Tibial artery (tissue), 4 donors: Measurements from ENCODE around the gene UNCX.

Source experiments
- DNase-seq, 2 donors: peaks; one replicate each; pipeline ENCODE4 v3.0.0-alpha.2; 2019
- H3K27ac ChIP-seq, 2 donors: fragments of 200-600 bp; sonication (generic) in 1 of 2; 1 replicate in 1 of 2; 2 replicates in 1 of 2; pipeline ENCODE4 v1.5.1; 2018 to 2019; ENCODE audit warnings: mild to moderate bottlenecking in 1 of 2
- H3K27me3 ChIP-seq, 2 donors: fragments of 200-600 bp; sonication (generic) in 1 of 2; one replicate each; pipeline versions ENCODE4 v1.5.1 to v1.6.0; 2016 to 2019
- H3K36me3 ChIP-seq, 3 donors: fragments of 200-600 bp; sonication (generic) in 2 of 3; one replicate each; pipeline ENCODE4 v1.5.1; 2016 to 2019; ENCODE audit warnings: mild to moderate bottlenecking in 2 of 3
- H3K4me1 ChIP-seq, 4 donors: fragments of 200-600 bp; sonication (generic) in 2 of 4; 1 replicate in 3 of 4; 2 replicates in 1 of 4; pipeline ENCODE4 v1.5.1; 2016 to 2019
- H3K4me3 ChIP-seq, 2 donors: fragments of 200-600 bp; sonication (generic) in 1 of 2; 1 replicate in 1 of 2; 2 replicates in 1 of 2; pipeline ENCODE4 v1.5.1; 2018 to 2019; ENCODE audit warnings: mild to moderate bottlenecking in 2 of 2
- H3K9me3 ChIP-seq, 3 donors: fragments of 200-600 bp; sonication (generic) in 1 of 3; one replicate each; pipeline ENCODE4 v1.5.1; 2016 to 2019
- intact Hi-C: fragments of 100-400 bp; cut with DNase I; formaldehyde crosslinking; loops from one replicate; pipeline ENCODE4 v1.15.0; 2023; ENCODE audit warnings: low total_unique reads
- TF ChIP-seq, protein P1 (sequence below), 2 experiments: fragments of 200-600 bp in 1 of 2; fragments of 450-650 bp in 1 of 2; IDR thresholded peaks; one replicate each; pipeline ENCODE4 v1.5.1; 2017 to 2019; ENCODE audit warnings: antibody characterized with exemption in 2 of 2, mild to moderate bottlenecking in 1 of 2, moderate library complexity in 1 of 2

Gene UNCX

DNA sequence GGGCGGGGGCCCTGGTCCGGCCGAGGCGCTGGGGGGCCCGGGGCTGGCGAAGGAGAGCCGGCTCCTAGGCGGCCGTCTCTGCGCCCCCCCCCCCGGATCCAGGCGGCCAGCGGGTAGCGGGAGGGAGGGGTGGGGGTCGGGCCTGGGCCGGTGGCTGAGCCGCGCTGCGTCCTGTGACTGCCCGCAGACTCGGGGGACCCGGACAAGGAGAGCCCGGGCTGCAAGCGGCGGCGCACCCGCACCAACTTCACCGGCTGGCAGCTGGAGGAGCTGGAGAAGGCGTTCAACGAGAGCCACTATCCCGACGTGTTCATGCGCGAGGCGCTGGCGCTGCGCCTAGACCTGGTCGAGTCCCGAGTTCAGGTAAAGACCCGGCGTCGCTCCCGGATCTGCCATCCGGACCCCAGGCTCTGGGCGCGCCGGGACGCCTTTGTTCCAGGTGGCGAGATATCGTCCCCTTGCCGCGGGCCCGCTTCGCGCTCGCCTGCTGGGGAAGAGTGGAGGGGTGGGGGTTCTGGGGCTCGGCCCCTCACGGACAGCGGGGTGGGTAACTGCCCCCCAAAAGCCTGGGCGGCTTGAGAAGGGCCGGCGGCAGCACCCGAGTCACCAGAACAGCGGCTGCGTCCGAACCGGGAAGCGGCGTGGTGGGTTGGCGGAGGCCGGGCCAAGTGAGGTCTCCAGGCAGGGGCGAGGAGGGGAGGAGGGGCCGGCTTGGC, 819 bp downstream of the UNCX start:
- intact Hi-C loops: no loop called here
- Histone ChIP-seq H3K36me3 (no peaks in the 10 kb centered on the region), H3K9me3 (no peaks in the 10 kb centered on the region), H3K4me3 (no peak overlapping the region), H3K27me3 (peaks cover 11 to 97% of the 10 kb centered on the region in 2 donors), H3K4me1 (peaks cover 0 to 61% (median 34%) of the 10 kb centered on the region in 4 donors), H3K27ac (no peak overlapping the region)
- DNase-seq: no peak
- TF ChIP-seq, protein P1, sequence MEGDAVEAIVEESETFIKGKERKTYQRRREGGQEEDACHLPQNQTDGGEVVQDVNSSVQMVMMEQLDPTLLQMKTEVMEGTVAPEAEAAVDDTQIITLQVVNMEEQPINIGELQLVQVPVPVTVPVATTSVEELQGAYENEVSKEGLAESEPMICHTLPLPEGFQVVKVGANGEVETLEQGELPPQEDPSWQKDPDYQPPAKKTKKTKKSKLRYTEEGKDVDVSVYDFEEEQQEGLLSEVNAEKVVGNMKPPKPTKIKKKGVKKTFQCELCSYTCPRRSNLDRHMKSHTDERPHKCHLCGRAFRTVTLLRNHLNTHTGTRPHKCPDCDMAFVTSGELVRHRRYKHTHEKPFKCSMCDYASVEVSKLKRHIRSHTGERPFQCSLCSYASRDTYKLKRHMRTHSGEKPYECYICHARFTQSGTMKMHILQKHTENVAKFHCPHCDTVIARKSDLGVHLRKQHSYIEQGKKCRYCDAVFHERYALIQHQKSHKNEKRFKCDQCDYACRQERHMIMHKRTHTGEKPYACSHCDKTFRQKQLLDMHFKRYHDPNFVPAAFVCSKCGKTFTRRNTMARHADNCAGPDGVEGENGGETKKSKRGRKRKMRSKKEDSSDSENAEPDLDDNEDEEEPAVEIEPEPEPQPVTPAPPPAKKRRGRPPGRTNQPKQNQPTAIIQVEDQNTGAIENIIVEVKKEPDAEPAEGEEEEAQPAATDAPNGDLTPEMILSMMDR (IDR thresholded peaks at IDR 0.05): no peak

DNA sequence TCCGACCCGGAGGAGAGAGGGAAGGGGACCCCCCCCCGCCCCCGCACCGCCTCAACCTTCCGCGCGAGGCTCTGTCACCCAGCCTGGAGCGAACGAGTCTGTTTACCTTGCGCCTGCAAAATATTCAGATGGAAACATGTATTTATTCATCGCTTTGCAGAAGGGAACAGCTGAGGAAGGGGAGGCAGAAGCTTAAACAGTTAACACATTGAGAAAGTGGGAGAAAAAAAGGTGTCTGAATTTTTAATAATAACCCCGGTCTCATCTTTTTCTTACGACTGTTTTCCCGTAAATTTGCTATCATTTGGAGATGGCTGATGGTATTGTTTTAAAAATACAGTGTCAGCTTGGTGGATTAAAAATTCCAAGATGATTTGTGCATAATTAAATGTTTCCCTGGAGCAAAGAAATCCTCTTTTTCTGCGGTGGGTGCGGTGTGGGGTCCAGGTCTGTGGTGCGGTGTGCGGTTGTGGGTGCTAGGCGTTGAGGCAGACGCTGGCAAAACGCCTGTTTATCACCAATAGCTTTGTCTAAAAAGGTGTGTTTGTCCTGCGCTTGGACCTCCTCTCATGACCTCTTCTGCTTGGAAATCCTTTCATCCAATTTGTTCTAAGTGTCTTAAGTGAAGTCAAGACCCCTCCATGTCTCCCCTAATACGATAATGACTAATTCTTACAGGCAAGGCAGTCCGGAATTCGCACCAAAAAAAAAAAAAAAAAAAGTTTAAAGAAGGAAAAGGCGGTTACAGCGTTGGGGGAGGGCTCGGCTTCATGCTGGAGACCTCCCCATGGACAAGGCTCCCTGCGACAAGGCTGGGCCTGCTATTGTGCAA, 1.6 kb downstream of the UNCX start:
- H3K4me1 ChIP-seq: peaks cover 0 to 60% (median 34%) of the 10 kb centered on the region in 4 donors
- no peak overlapping the region for H3K27ac ChIP-seq
- H3K9me3 ChIP-seq: no peaks in the 10 kb centered on the region
- H3K36me3 ChIP-seq: no peaks in the 10 kb centered on the region
- TF ChIP-seq, protein P1 (IDR thresholded peaks at IDR 0.05): no peak
- H3K4me3 ChIP-seq: no peak overlapping the region
- intact Hi-C loops: no loop called here
- DNase-seq: no peak
- H3K27me3 ChIP-seq: peaks cover 9 to 97% of the 10 kb centered on the region in 2 donors

DNA sequence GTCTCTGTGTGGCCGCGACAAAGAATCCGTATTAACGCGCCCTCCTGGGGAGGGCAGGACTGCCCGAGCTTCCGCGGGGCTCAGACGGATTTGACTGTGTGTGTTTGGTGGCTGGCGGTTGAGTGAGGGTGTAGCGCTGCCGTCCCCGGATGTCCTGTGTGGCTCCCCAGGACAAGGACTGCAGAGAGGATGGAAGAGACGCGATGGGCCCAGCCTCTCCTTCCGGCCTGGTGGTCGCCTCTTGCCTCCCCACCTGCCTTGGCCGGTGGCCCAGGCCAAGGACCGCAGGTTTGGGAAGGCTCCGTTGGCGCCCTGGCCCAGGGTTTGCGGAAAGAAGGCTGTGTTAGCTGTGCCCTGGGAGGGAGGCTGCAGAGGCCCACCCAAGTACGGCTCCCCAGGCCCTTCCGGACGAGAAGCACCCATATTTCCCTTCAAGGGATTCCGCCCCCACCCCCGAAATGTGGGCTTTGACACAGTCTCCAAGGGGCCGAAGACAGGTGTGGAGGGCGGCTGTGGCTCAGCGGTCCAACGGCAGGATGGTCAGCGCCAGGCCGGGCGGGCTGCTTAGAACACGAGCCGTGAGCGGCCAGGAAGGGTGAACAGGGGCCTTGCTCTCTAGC, 2.3 kb downstream of the UNCX start:
- peaks cover 7 to 97% of the 10 kb centered on the region in 2 donors for H3K27me3 ChIP-seq
- TF ChIP-seq, protein P1 (IDR thresholded peaks at IDR 0.05): no peak
- intact Hi-C loops: no loop called here
- no peak for DNase-seq
- H3K27ac ChIP-seq: no peak overlapping the region
- no peaks in the 10 kb centered on the region for H3K9me3 ChIP-seq
- H3K4me3 ChIP-seq: no peak overlapping the region
- peaks cover 0 to 54% (median 30%) of the 10 kb centered on the region in 4 donors for H3K4me1 ChIP-seq
- no peaks in the 10 kb centered on the region for H3K36me3 ChIP-seq

DNA sequence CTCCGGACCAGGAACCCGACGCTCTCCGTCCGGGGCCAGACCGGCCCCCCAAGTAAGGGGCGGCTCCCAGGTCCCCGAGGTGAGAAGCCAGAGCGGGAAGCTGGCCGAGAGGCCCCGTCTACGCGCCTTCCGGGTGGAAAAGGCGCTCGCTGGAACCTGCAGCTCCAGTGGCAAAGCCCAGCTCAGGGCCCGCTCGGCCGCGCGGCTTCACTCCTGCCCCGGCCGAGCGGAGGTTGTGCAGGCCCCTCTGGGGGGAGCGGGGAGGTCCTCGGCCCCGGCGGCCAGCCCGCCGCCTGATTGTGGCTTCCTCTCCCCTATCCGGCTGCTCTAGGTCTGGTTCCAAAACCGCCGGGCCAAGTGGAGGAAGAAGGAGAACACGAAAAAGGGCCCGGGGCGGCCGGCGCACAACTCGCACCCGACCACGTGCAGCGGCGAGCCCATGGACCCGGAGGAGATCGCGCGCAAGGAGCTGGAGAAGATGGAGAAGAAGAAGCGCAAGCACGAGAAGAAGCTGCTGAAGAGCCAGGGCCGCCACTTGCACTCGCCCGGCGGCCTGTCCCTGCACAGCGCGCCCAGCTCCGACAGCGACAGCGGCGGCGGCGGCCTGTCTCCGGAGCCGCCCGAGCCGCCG, 2.9 kb downstream of the UNCX start:
- no peak for DNase-seq
- Histone ChIP-seq H3K4me1 (peaks cover 0 to 48% (median 28%) of the 10 kb centered on the region in 4 donors), H3K4me3 (no peak overlapping the region), H3K36me3 (no peaks in the 10 kb centered on the region), H3K27ac (no peak overlapping the region), H3K9me3 (no peaks in the 10 kb centered on the region), H3K27me3 (peaks cover 7 to 97% of the 10 kb centered on the region in 2 donors)
- intact Hi-C loops: no loop called here
- TF ChIP-seq, protein P1 (IDR thresholded peaks at IDR 0.05): no peak

DNA sequence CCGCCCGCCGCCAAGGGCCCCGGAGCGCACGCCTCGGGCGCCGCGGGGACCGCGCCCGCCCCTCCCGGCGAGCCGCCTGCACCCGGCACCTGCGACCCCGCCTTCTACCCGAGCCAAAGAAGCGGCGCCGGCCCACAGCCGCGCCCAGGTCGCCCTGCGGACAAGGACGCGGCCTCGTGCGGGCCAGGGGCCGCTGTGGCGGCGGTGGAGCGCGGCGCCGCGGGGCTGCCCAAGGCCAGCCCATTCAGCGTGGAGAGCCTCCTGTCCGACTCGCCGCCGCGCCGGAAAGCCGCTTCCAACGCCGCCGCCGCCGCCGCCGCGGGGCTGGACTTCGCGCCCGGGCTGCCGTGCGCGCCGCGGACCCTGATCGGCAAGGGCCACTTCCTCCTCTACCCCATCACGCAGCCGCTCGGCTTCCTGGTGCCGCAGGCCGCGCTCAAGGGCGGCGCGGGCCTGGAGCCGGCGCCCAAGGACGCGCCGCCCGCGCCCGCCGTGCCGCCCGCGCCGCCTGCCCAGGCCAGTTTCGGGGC, 3.5 kb downstream of the UNCX start:
- no peak for DNase-seq
- intact Hi-C loops: no loop called here
- H3K36me3 ChIP-seq: no peaks in the 10 kb centered on the region

More for the DNA sequence above, 3.5 kb downstream of the UNCX start:
- Histone ChIP-seq H3K27ac (no peak overlapping the region), H3K4me3 (no peak overlapping the region), H3K4me1 (peaks cover 0 to 49% (median 29%) of the 10 kb centered on the region in 4 donors), H3K9me3 (no peaks in the 10 kb centered on the region), H3K27me3 (peaks cover 11 to 97% of the 10 kb centered on the region in 2 donors)
- TF ChIP-seq, protein P1 (IDR thresholded peaks at IDR 0.05): no peak
